Tibial artery (tissue), 4 donors: ENCODE data around the gene XIST.
"Not testable (repeated sequence)": the region's sequence is repeated elsewhere in the genome, so short reads cannot be mapped to it uniquely, and the experiment has no call there.

ENCODE experiments used
- DNase-seq, 2 donors: peaks; one replicate each; pipeline ENCODE4 v3.0.0-alpha.2; 2019
- H3K27ac ChIP-seq, 2 donors: fragments of 200-600 bp; sonication (generic) in 1 of 2; 1 replicate in 1 of 2; 2 replicates in 1 of 2; pipeline ENCODE4 v1.5.1; 2018 to 2019; ENCODE audit warnings: mild to moderate bottlenecking in 1 of 2
- H3K27me3 ChIP-seq, 2 donors: fragments of 200-600 bp; sonication (generic) in 1 of 2; one replicate each; pipeline versions ENCODE4 v1.5.1 to v1.6.0; 2016 to 2019
- H3K36me3 ChIP-seq, 3 donors: fragments of 200-600 bp; sonication (generic) in 2 of 3; one replicate each; pipeline ENCODE4 v1.5.1; 2016 to 2019; ENCODE audit warnings: mild to moderate bottlenecking in 2 of 3
- H3K4me1 ChIP-seq, 4 donors: fragments of 200-600 bp; sonication (generic) in 2 of 4; 1 replicate in 3 of 4; 2 replicates in 1 of 4; pipeline ENCODE4 v1.5.1; 2016 to 2019
- H3K4me3 ChIP-seq, 2 donors: fragments of 200-600 bp; sonication (generic) in 1 of 2; 1 replicate in 1 of 2; 2 replicates in 1 of 2; pipeline ENCODE4 v1.5.1; 2018 to 2019; ENCODE audit warnings: mild to moderate bottlenecking in 2 of 2
- H3K9me3 ChIP-seq, 3 donors: fragments of 200-600 bp; sonication (generic) in 1 of 3; one replicate each; pipeline ENCODE4 v1.5.1; 2016 to 2019
- intact Hi-C: fragments of 100-400 bp; cut with DNase I; formaldehyde crosslinking; loops from one replicate; pipeline ENCODE4 v1.15.0; 2023; ENCODE audit warnings: low total_unique reads
- TF ChIP-seq, protein P1 (sequence below), 2 experiments: fragments of 200-600 bp in 1 of 2; fragments of 450-650 bp in 1 of 2; IDR thresholded peaks; one replicate each; pipeline ENCODE4 v1.5.1; 2017 to 2019; ENCODE audit warnings: antibody characterized with exemption in 2 of 2, mild to moderate bottlenecking in 1 of 2, moderate library complexity in 1 of 2

Gene XIST

DNA sequence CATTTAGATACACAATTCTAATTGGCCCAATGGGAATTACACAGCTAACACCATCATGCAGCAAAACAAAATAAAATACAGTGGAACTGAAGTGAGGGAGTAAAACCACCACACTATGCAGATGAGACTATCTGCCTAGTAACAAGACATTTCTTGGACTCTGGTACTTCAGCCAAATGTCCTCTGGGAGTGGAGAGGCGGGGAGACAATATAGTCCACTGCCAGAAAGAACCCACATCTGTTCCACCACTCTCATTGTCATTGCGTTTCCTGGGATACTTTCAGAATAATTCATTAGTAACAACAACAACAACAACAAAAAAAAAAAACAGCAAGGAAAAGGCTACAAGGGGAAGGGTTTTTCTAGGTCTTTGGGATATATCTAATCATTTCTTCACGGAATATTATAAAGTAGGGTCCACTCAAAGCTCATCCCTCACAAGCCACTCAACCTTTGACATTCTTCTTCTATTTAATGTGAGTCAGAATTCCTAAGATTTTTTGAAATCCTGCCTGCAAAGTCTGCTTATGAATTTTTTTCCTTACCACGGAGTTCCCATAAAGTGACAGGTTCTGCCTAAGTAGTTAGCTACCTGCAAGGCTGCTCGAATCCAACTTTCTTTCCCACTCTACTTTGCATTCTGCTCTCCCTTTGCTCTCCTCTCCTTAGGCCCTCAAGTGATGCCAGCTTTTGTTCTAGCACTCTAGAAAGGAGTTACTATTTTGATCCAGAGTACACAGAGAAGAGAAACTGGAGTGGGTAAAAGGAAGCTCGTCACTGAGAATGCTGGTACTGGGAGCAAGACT lies 34.9 kb downstream of the XIST start:
- peaks cover 0 to 7% (median 0%) of the 10 kb centered on the region in 3 donors for H3K36me3 ChIP-seq
- no peak for DNase-seq
- H3K4me3 ChIP-seq = no peak overlapping the region
- TF ChIP-seq, protein P1, sequence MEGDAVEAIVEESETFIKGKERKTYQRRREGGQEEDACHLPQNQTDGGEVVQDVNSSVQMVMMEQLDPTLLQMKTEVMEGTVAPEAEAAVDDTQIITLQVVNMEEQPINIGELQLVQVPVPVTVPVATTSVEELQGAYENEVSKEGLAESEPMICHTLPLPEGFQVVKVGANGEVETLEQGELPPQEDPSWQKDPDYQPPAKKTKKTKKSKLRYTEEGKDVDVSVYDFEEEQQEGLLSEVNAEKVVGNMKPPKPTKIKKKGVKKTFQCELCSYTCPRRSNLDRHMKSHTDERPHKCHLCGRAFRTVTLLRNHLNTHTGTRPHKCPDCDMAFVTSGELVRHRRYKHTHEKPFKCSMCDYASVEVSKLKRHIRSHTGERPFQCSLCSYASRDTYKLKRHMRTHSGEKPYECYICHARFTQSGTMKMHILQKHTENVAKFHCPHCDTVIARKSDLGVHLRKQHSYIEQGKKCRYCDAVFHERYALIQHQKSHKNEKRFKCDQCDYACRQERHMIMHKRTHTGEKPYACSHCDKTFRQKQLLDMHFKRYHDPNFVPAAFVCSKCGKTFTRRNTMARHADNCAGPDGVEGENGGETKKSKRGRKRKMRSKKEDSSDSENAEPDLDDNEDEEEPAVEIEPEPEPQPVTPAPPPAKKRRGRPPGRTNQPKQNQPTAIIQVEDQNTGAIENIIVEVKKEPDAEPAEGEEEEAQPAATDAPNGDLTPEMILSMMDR (IDR thresholded peaks at IDR 0.05) = no peak
- no peak overlapping the region for H3K27ac ChIP-seq
- no peaks in the 10 kb centered on the region for H3K4me1 ChIP-seq
- H3K27me3 ChIP-seq = no peaks in the 10 kb centered on the region
- H3K9me3 ChIP-seq = no peaks in the 10 kb centered on the region
- intact Hi-C loops = no loop called here

DNA sequence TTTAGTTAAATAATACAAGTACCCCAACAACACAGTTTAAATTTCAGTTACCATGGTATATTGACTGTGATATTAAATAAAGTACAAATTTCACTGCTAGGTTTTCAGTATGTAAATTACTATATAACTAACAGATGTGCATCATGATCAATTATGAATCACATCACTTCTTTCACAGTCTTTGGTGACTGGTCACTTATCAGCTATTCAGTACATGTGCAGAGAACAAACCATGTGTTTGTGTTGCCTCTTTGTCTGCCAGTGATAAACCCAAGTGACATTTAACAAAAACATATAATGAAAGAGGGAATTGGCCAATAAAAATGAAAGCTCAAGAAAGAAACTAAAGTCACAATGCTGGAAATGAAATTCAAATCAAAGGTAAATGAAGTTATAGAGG lies 40.3 kb downstream of the XIST start:
- no peaks in the 10 kb centered on the region for H3K36me3 ChIP-seq
- intact Hi-C loops = no loop called here
- H3K27ac ChIP-seq = no peak overlapping the region
- no peaks in the 10 kb centered on the region for H3K4me1 ChIP-seq
- DNase-seq = no peak
- no peaks in the 10 kb centered on the region for H3K27me3 ChIP-seq
- no peaks in the 10 kb centered on the region for H3K9me3 ChIP-seq
- no peak overlapping the region for H3K4me3 ChIP-seq
- TF ChIP-seq, protein P1 (IDR thresholded peaks at IDR 0.05) = no peak

DNA sequence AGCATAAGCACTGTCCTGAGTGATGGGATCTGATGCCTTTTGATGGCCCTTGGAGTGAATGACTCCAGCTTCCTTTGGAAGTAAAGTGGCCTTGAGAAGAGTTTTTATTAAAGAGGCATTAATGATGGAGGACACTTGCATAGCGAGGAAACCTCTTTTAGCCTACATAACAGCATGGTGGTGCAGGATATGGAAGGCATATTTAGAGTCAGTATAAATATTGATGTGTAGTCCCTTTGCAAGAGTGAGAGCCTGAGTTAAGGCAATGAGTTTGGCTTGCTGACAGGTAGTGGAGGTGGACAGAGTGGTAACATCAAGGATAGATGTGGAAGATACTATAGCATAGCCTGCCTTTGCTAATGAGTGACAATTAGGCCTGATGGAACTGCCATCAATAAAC lies 48.4 kb downstream of the XIST start:
- H3K4me3 ChIP-seq, DNase-seq, H3K36me3 ChIP-seq, H3K9me3 ChIP-seq, H3K27ac ChIP-seq, intact Hi-C loops, H3K4me1 ChIP-seq, H3K27me3 ChIP-seq: not testable (repeated sequence)

DNA sequence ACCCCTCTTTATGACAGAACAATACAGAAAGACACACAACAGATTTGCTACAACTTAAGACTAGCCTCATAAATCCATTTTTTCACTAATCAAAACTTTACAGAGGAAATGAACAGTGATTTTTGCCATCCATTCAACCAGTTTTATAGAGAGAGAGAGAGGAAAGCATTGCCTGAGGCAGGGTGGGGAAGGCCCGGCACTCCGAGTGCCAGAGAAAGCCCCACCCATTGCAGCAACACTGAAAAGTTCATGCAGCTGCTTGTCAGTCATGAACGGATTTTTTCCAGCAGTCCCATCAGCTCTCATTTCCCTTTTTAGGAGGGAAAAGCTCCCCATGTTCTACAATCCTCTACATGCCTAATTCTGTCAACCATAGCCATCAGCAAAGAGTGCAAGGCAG lies 52.6 kb downstream of the XIST start:
- Histone ChIP-seq H3K4me1 (no peaks in the 10 kb centered on the region), H3K9me3 (no peaks in the 10 kb centered on the region), H3K27ac (no peak overlapping the region), H3K27me3 (no peaks in the 10 kb centered on the region), H3K4me3 (no peak overlapping the region), H3K36me3 (no peaks in the 10 kb centered on the region)
- DNase-seq = no peak
- intact Hi-C loops = no loop called here
- TF ChIP-seq, protein P1 (IDR thresholded peaks at IDR 0.05) = no peak

DNA sequence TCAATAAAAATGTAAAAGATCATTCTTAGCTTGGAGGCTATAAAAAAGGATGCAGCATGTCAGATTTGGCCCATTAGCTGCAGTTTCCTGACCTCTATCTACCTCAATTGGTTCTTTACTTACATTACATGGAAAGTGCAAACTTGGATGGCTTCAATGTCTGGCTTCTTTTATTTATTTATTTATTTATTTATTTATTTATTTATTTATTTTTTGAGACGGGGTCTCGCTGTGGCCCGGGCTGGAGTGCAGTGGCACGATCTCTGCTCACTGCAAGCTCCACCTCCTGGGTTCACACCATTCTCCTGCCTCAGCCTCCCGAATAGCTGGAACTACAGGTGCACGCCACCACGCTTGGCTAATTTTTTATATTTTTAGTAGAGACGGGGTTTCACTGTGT lies 60.0 kb downstream of the XIST start:
- H3K27ac ChIP-seq, H3K36me3 ChIP-seq, intact Hi-C loops, H3K4me1 ChIP-seq, H3K4me3 ChIP-seq, H3K9me3 ChIP-seq, DNase-seq, H3K27me3 ChIP-seq: not testable (repeated sequence)

DNA sequence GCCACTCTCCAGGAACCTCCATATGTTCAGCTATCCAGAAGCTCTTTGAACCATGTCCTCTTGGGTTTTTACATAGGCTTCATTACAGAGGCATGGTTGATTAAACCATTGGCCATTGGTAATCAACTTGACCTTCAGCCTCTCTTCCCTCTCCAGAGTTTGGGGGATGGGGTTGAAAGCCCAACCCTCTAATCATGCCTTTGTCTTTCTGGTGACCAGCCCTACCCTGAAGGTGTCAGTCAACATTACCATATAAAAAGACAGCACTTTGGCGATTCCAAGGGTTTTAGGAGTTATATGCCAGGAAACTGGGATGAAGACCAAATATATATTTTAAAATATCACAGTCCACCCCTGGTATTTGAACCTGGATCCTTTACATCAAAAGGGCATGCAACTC lies 67.0 kb downstream of the XIST start:
- intact Hi-C loops = no loop called here
- H3K4me3 ChIP-seq = no peak overlapping the region
- no peak overlapping the region for H3K27ac ChIP-seq
- H3K27me3 ChIP-seq = no peaks in the 10 kb centered on the region
- TF ChIP-seq, protein P1 (IDR thresholded peaks at IDR 0.05) = no peak
- no peaks in the 10 kb centered on the region for H3K36me3 ChIP-seq
- DNase-seq = no peak
- no peaks in the 10 kb centered on the region for H3K4me1 ChIP-seq
- peaks cover 0 to 10% (median 3%) of the 10 kb centered on the region in 3 donors for H3K9me3 ChIP-seq
